OCI-LY3 (cell line): ENCODE results near the gene ANKRD37.

ENCODE experiments used
- H2AFZ ChIP-seq: fragments of 200-600, 300-600 bp; shearing (Covaris generic); 2 replicates; pipeline ENCODE4 v1.6.0; 2014; ENCODE audit warnings: antibody characterized with exemption, low read depth, low read length
- H3K27ac ChIP-seq: fragments of 200-600, 300-600 bp; sonication (generic); 2 replicates; pipeline ENCODE4 v1.5.1; 2014; ENCODE audit warnings: mild to moderate bottlenecking, low read length, moderate library complexity, mixed read lengths
- H3K27me3 ChIP-seq: fragments of 200-600, 300-600 bp; sonication (generic); 2 replicates; pipeline ENCODE4 v1.6.1; 2014; ENCODE audit warnings: low read depth, low read length, mixed read lengths
- H3K36me3 ChIP-seq: fragments of 200-600, 300-600 bp; sonication (generic); replicated peaks from 2 replicates; pipeline ENCODE3; 2014; ENCODE audit warnings: low read depth, low read length, mixed read lengths
- H3K4me1 ChIP-seq: fragments of 300-600, 200-600 bp; sonication (generic); 2 replicates; pipeline ENCODE4 v1.6.1; 2014; ENCODE audit warnings: low read length, mixed read lengths
- H3K4me2 ChIP-seq: fragments of 200-600, 300-600 bp; sonication (generic); 2 replicates; pipeline ENCODE4 v1.6.1; 2014; ENCODE audit warnings: low read length, mixed read lengths
- H3K4me3 ChIP-seq: fragments of 300-600, 200-600 bp; sonication (generic); 2 replicates; pipeline ENCODE4 v1.5.1; 2014; ENCODE audit warnings: antibody characterized with exemption, mild to moderate bottlenecking, low read length, moderate library complexity
- H3K79me2 ChIP-seq: fragments of 300-600, 200-600 bp; shearing (Covaris generic); 2 replicates; pipeline ENCODE4 v1.6.1; 2014; ENCODE audit warnings: mild to moderate bottlenecking, low read length, mixed read lengths
- H3K9ac ChIP-seq: fragments of 300-600, 200-600 bp; shearing (Covaris generic); 2 replicates; pipeline ENCODE4 v1.6.0; 2014; ENCODE audit warnings: mild to moderate bottlenecking, low read length, moderate library complexity
- H3K9me3 ChIP-seq: fragments of 200-600, 300-600 bp; shearing (Covaris generic); 2 replicates; pipeline ENCODE4 v1.6.1; 2014; ENCODE audit warnings: low read length, mixed read lengths; ENCODE audit not compliant: insufficient read depth
- H4K20me1 ChIP-seq: fragments of 200-600, 300-600 bp; sonication (generic); 2 replicates; pipeline ENCODE4 v1.6.1; 2016; ENCODE audit warnings: low read length, mixed read lengths; ENCODE audit not compliant: insufficient read depth
- EZH2phosphoT487 ChIP-seq: fragments of 200-600 bp; shearing (Covaris generic); IDR thresholded peaks from 2 replicates; pipeline ENCODE4 v1.6.1; 2018; ENCODE audit warnings: antibody characterized with exemption, mixed run types, low read depth
- TF ChIP-seq, protein P1 (sequence below): fragments of 200-600, 300-600 bp; sonication (generic); IDR thresholded peaks from 2 replicates; pipeline ENCODE4 v1.5.1; 2014; ENCODE audit warnings: antibody characterized with exemption, low read length, low read depth

Gene ANKRD37

GRCh38 chr4:185383451-185383850, 13.2 kb upstream of the ANKRD37 start:
- H2AFZ ChIP-seq = no peak overlapping the region
- no peak overlapping the region for H3K4me2 ChIP-seq

GRCh38 chr4:185384061-185384460, 12.6 kb upstream of the ANKRD37 start:
- no peaks in the 10 kb centered on the region for H3K9me3 ChIP-seq
- no peak overlapping the region for H3K4me3 ChIP-seq
- no peak overlapping the region for H3K4me2 ChIP-seq

More at GRCh38 chr4:185383451-185383850, 13.2 kb upstream of the ANKRD37 start:
- Histone ChIP-seq H3K9ac (no peak overlapping the region), H3K4me1 (no peaks in the 10 kb centered on the region), H3K27me3 (no peaks in the 10 kb centered on the region), H3K27ac (no peak overlapping the region), H3K36me3 (peaks cover 3% of the 10 kb centered on the region), H4K20me1 (no peaks in the 10 kb centered on the region), H3K79me2 (no peaks in the 10 kb centered on the region), H3K9me3 (no peaks in the 10 kb centered on the region), H3K4me3 (no peak overlapping the region)
- TF ChIP-seq, protein P1, sequence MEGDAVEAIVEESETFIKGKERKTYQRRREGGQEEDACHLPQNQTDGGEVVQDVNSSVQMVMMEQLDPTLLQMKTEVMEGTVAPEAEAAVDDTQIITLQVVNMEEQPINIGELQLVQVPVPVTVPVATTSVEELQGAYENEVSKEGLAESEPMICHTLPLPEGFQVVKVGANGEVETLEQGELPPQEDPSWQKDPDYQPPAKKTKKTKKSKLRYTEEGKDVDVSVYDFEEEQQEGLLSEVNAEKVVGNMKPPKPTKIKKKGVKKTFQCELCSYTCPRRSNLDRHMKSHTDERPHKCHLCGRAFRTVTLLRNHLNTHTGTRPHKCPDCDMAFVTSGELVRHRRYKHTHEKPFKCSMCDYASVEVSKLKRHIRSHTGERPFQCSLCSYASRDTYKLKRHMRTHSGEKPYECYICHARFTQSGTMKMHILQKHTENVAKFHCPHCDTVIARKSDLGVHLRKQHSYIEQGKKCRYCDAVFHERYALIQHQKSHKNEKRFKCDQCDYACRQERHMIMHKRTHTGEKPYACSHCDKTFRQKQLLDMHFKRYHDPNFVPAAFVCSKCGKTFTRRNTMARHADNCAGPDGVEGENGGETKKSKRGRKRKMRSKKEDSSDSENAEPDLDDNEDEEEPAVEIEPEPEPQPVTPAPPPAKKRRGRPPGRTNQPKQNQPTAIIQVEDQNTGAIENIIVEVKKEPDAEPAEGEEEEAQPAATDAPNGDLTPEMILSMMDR = no peak
- TF ChIP-seq EZH2phosphoT487 = no peak

GRCh38 chr4:185384930-185385331, 11.7 kb upstream of the ANKRD37 start:
- no peaks in the 10 kb centered on the region for H4K20me1 ChIP-seq
- no peak overlapping the region for H3K4me2 ChIP-seq
- H3K79me2 ChIP-seq = no peaks in the 10 kb centered on the region
- no peak overlapping the region for H3K4me3 ChIP-seq
- H2AFZ ChIP-seq = no peak overlapping the region
- H3K27me3 ChIP-seq = no peaks in the 10 kb centered on the region
- H3K27ac ChIP-seq = no peak overlapping the region
- H3K9me3 ChIP-seq = no peaks in the 10 kb centered on the region
- H3K9ac ChIP-seq = no peak overlapping the region
- H3K36me3 ChIP-seq = no peaks in the 10 kb centered on the region
- TF ChIP-seq, protein P1 = no peak
- TF ChIP-seq EZH2phosphoT487 = no peak
- H3K4me1 ChIP-seq = no peaks in the 10 kb centered on the region

More at GRCh38 chr4:185384061-185384460, 12.6 kb upstream of the ANKRD37 start:
- Histone ChIP-seq H3K27ac (no peak overlapping the region), H2AFZ (no peak overlapping the region), H3K79me2 (no peaks in the 10 kb centered on the region), H3K4me1 (no peaks in the 10 kb centered on the region), H3K36me3 (no peaks in the 10 kb centered on the region), H3K9ac (no peak overlapping the region), H3K27me3 (no peaks in the 10 kb centered on the region), H4K20me1 (no peaks in the 10 kb centered on the region)
- TF ChIP-seq, protein P1 = no peak
- TF ChIP-seq EZH2phosphoT487 = no peak

DNA sequence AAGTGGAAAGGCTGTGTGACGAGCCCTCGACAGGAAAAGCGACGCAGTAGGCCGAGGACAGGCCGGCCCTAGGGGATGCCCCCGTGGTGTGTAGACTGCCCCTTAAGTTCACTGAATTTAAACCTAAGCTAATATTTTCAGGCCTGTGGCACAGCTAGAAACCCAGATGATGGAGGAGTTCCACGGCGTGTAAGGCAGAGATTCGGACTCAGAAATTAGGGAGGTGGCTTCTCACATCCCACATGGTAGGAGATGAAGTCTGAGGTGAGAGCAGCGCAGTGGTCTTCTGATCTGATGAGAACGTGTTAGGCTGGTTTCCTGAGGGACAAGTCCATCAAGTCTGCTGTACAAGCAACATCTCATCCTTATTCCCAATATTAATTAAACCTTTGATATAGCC, 8.7 kb upstream of the ANKRD37 start:
- H3K4me3 ChIP-seq = no peak overlapping the region
- H4K20me1 ChIP-seq = no peaks in the 10 kb centered on the region
- H3K27ac ChIP-seq = no peak overlapping the region
- no peaks in the 10 kb centered on the region for H3K9me3 ChIP-seq
- H2AFZ ChIP-seq = no peak overlapping the region
- H3K36me3 ChIP-seq = no peaks in the 10 kb centered on the region
- TF ChIP-seq, protein P1 = no peak
- no peak for TF ChIP-seq EZH2phosphoT487
- no peaks in the 10 kb centered on the region for H3K79me2 ChIP-seq
- no peaks in the 10 kb centered on the region for H3K4me1 ChIP-seq
- H3K9ac ChIP-seq = no peak overlapping the region
- H3K4me2 ChIP-seq = no peak overlapping the region
- H3K27me3 ChIP-seq = no peaks in the 10 kb centered on the region
